Pancreas (tissue), 10 donors: ENCODE data around the gene PPP4R2. TPM values are rescaled to one million over a fixed set of nuclear protein-coding genes. Genes with fewer than 3 reads are reported as not detected.

Experiments used
- ATAC-seq, 4 donors: fragments of 200-7000 bp; cut with Tn5 transposase; one replicate each; pipeline versions ENCODE4 v1.8.0 to v1.9.1; 2020; ENCODE audit warnings: mild to moderate bottlenecking in 4 of 4, moderate library complexity in 4 of 4
- DNase-seq, 6 donors: peaks; one replicate each; pipeline ENCODE4 v3.0.0-alpha.2; 2020
- FAIRE-seq: peaks from 2 replicates; lab custom pipeline; 2012; peaks lifted over from hg19 to GRCh38; lab: Jason Lieb, UNC
- H3K27ac ChIP-seq, 4 donors: fragments of 200-600 bp; sonication (generic); 1 replicate in 3 of 4; 2 replicates in 1 of 4; pipeline versions ENCODE4 v1.5.0 to v1.8.0; 2020
- H3K27me3 ChIP-seq, 4 donors: fragments of 200-600 bp; one replicate each; pipeline ENCODE4 v1.8.0; 2021
- H3K36me3 ChIP-seq, 3 donors: fragments of 200-600 bp; sonication (generic) in 1 of 3; one replicate each; pipeline versions ENCODE4 v1.5.0 to v1.8.0; 2020 to 2021
- H3K4me1 ChIP-seq, 3 donors: fragments of 200-600 bp; one replicate each; pipeline ENCODE4 v1.8.0; 2021
- H3K4me3 ChIP-seq, 4 donors: fragments of 200-600 bp; sonication (generic) in 2 of 4; one replicate each; pipeline versions ENCODE4 v1.5.0 to v1.8.0; 2020 to 2021
- H3K9me3 ChIP-seq, 4 donors: fragments of 200-600 bp; one replicate each; pipeline ENCODE4 v1.8.0; 2021
- CTCF ChIP-seq, 4 donors: fragments of 200-600 bp; sonication (generic) in 3 of 4; IDR thresholded peaks; one replicate each; pipeline versions ENCODE4 v1.5.0 to v1.8.0; 2021; ENCODE audit warnings: antibody characterized with exemption in 4 of 4
- WGBS, 2 donors: extraction: QIAGEN DNeasy Blood & Tissue Kit; methylation state at CpG; one replicate each; pipeline ENCODE4 v1.1.7; 2013; 5-methylcytosine and 5-hydroxymethylcytosine counted together
- intact Hi-C, 3 donors: fragments of 100-400 bp; cut with DNase I; formaldehyde crosslinking; loops; one replicate each; pipeline versions ENCODE4 v1.11.1 to v1.14.2; 2022
- polyA plus RNA-seq, 2 donors: library from polyadenylated mRNA; stranded (reverse); fragments of 200-250 nt; gene quantifications; one replicate each; pipeline ENCODE4 v1.2.3, GENCODE V29; 2013
- total RNA-seq, 6 donors: library from RNA; stranded (reverse); fragmentation: NEBNext Ultra II Directional in 4 of 6; extraction: Animal tissue kit (Norgen Biotek cat#: 25700) in 4 of 6; gene quantifications; one replicate each; pipeline versions ENCODE4 v1.2.1 to v1.2.4, GENCODE V29; 2021 to 2023
- donor health status: healthy with polysubstance abuse.
- donor health status: DM: no; HTN: no; CAD: no; lungs with moderate emphysema.
- donor health status: DM: no; HTN: no; CAD: no.
- donor health status: control.
- donor health status: control.
- donor health status: Bipolar disorder and iron deficiency.
- donor health status: DM: yes; HTN: yes; CAD: no.
- donor health status: DM: no; HTN: no; CAD: no.
- donor health status: DM: no; HTN: no; CAD: no.
- donor health status: DM: yes; HTN: yes; CAD: no.

The PPP4R2 gene
- total and polyA plus RNA-seq, 8 donors: 8.2 to 45.6 (median 23.4) TPM

GRCh38 chr3:72969766-72970165 is 26.8 kb upstream of the PPP4R2 start:
- ATAC-seq: no peak
- no peak overlapping the region for H3K27ac ChIP-seq
- DNase-seq: no peak
- peaks cover 0 to 10% (median 9%) of the 10 kb centered on the region in 3 donors for H3K4me1 ChIP-seq
- H3K27me3 ChIP-seq: no peaks in the 10 kb centered on the region
- no peak for FAIRE-seq
- no peak overlapping the region for H3K4me3 ChIP-seq
- no peaks in the 10 kb centered on the region for H3K36me3 ChIP-seq
- WGBS, 2 donors: 94% methylated on average over 3 of the region's 3 CpGs
- intact Hi-C loops: no loop called here
- H3K9me3 ChIP-seq: no peaks in the 10 kb centered on the region
- no peak for TF ChIP-seq CTCF (IDR thresholded peaks at IDR 0.05)

- no peaks in the 10 kb centered on the region for H3K36me3 ChIP-seq
- FAIRE-seq (no peak), ATAC-seq (no peak), DNase-seq (no peak)
- no peak overlapping the region for H3K4me3 ChIP-seq
- TF ChIP-seq CTCF (IDR thresholded peaks at IDR 0.05): no peak
- no peak overlapping the region for H3K27ac ChIP-seq
- no peaks in the 10 kb centered on the region for H3K9me3 ChIP-seq
- H3K4me1 ChIP-seq: peaks cover 0 to 10% (median 9%) of the 10 kb centered on the region in 3 donors
- 87 to 92% methylated on average over 2 of the region's 2 CpGs for WGBS, 2 donors
- intact Hi-C loops: no loop called here
- no peaks in the 10 kb centered on the region for H3K27me3 ChIP-seq
Measured at GRCh38 chr3:72970942-72971341, 25.7 kb upstream of the PPP4R2 start.

DNA sequence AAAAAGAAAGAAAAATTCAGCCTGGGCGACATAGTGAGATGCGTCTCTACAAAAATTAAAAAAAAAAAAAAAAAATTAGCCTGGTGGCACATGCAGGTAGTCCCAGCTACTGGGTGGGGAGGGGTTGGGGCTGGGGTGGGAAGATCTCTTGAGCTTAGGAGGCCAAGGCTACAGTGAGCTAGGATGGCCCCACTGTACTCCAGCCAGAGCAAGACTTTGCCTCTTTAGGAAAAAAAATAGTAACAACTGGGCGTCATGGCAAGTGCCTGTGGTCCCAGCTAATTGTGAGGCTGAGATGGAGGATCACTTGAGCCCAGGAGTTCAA is 23.9 kb upstream of the PPP4R2 start:
- ATAC-seq (peak in 3 of 4 donors; percentile 15 to 38 (median 38)), FAIRE-seq (no peak), DNase-seq (no peak)
- no peak for TF ChIP-seq CTCF (IDR thresholded peaks at IDR 0.05)
- Histone ChIP-seq H3K27ac (no peak overlapping the region), H3K4me3 (no peak overlapping the region), H3K36me3 (no peaks in the 10 kb centered on the region), H3K27me3 (no peaks in the 10 kb centered on the region), H3K4me1 (peaks cover 0 to 10% (median 9%) of the 10 kb centered on the region in 3 donors), H3K9me3 (no peaks in the 10 kb centered on the region)
- intact Hi-C loops: no loop called here
- 78 to 86% methylated on average over 3 of the region's 3 CpGs for WGBS, 2 donors

DNA sequence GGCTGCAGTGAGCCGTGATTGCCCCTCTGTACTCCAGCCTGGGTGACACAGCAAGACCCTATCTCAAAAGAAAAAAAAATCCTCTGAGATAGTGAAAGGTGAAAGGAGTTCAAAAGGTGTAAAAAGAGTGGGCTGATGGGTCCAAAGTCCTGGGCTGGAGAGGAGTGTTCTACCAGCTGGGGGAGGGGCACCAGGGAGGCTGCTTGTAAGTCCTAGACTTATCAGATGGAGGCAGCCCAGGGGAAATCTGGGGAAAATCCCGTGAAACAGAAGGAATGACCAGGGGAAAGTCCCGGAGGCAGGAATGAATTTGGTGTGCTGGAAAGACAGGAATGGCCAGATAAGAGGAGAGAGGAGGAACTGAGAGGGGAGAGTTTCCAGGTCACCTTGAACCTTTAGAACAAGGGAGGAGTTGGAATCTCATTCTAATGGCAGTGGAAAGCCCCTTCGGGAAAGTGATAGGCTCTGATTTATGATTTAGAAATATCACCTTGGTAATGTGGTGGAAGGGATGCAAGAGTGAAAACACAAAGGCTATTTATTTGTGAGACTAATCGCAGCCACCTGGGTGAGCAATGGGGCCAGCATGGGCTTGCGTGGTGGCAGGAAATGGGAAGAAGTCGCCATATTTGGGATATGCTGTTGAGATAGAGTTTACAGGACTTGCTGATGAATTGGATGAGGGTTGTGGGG is 23.4 kb upstream of the PPP4R2 start:
- peak; percentile 66 to 95 (median 88) for ATAC-seq
- Histone ChIP-seq H3K4me1 (peaks cover 0 to 10% (median 9%) of the 10 kb centered on the region in 3 donors), H3K27ac (peak overlapping the region in 2 of 4 donors; percentile 31 to 41), H3K4me3 (no peak overlapping the region), H3K9me3 (no peaks in the 10 kb centered on the region), H3K27me3 (no peaks in the 10 kb centered on the region), H3K36me3 (no peaks in the 10 kb centered on the region)
- no peak for TF ChIP-seq CTCF (IDR thresholded peaks at IDR 0.05)
- FAIRE-seq: no peak
- 22 to 26% methylated on average over 7 of the region's 7 CpGs for WGBS, 2 donors
- intact Hi-C loops: no loop called here
- peak in 4 of 6 donors; percentile 34 to 76 (median 54) for DNase-seq

DNA sequence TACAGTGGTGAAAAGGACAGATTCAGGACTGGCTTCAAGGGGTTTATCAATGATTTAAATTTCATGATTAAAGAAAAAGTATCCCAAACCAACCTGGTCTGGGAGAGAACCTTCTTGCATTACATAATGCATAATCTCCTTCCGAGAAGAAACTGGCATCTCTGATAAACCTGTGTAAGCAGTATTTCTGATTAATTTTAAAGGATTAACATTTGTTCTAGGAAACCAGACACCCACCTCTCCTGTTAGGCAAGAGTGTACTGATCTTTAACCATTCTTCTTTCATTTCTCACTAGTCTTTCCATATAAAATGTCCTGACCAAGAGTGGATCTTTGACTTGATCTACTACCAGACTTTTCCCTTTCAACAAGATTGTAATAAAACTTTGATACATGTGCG is 22.8 kb upstream of the PPP4R2 start:
- Histone ChIP-seq H3K4me3 (no peak overlapping the region), H3K9me3 (no peaks in the 10 kb centered on the region), H3K27ac (peak overlapping the region in 2 of 4 donors; percentile 31 to 41), H3K4me1 (peaks cover 0 to 10% (median 9%) of the 10 kb centered on the region in 3 donors), H3K27me3 (no peaks in the 10 kb centered on the region), H3K36me3 (no peaks in the 10 kb centered on the region)
- WGBS, 2 donors: 54 to 65% methylated on average over 2 of the region's 2 CpGs
- DNase-seq (no peak), FAIRE-seq (no peak), ATAC-seq (peak in 2 of 4 donors; percentile 6 to 35)
- intact Hi-C loops: no loop called here
- no peak for TF ChIP-seq CTCF (IDR thresholded peaks at IDR 0.05)
